ENCODE measurements around the gene PRCP. TPM values are rescaled to one million over a fixed set of nuclear protein-coding genes. Genes with fewer than 3 reads are reported as not detected.

Gene PRCP
- total RNA-seq, 1 experiment from 2014 or later = 51.5 TPM

DNA sequence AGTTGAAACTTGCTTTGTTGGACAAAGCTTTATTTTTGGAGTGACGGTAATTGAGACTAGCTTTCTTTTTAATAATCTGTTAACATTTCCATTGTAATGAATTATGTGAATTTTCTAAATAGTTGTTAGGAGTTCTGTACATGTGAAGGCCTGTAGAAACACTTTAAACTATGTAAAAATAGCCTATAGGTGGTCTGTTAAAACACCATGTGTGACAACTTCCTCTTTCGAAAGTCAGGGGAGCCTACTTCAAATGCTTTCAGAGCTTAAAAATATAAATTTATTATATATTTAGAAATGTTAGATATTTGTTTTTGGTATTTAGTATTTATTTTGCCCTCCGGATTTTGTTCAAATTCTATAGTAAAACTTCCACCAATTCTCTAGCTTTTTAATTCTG lies 30.0 kb upstream of the PRCP start:
- H3K36me3 ChIP-seq (ENCODE audit: low read depth, low read length) = peaks cover 46% of the 10 kb centered on the region

DNA sequence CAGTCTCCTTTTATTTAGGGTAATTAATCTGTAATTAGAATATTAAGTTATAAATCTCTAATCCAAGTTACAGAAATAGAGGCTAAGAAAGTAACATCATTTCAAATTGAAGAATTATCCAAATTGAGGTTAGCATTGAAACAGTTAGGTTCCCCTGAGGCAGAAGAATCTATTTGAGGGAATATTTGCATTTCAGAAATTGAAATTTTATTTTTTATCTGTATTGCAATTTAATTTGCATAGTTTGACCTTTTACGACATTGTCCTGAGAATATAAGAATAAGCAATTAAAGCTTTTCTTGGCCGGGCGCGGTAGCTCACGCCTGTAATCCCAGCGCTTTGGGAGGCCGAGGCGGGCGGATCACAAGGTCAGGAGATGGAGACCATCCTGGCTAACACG lies 28.9 kb upstream of the PRCP start:
- BruUV-seq (replicated peaks) = no TSS peak
- H3K9ac ChIP-seq (ENCODE audit: low read length) = no peak overlapping the region

More for the DNA sequence above, 30.0 kb upstream of the PRCP start:
- Histone ChIP-seq H3K27me3 (ENCODE audit: low read length) (no peaks in the 10 kb centered on the region), H3K9me2 (replicated peaks; ENCODE audit: low read length) (no peaks in the 10 kb centered on the region), H3K9me3 (ENCODE audit: low read length) (no peaks in the 10 kb centered on the region), H3K4me1 (ENCODE audit: insufficient read depth, low read length) (no peaks in the 10 kb centered on the region), H2AFZ (ENCODE audit: low read length) (no peak overlapping the region), H3K27ac (ENCODE audit: low read length) (no peak overlapping the region), H3K79me2 (ENCODE audit: low read length) (no peaks in the 10 kb centered on the region), H3K9ac (ENCODE audit: low read length) (no peak overlapping the region), H4K20me1 (ENCODE audit: low read length) (no peaks in the 10 kb centered on the region), H3K4me2 (ENCODE audit: low read length) (no peak overlapping the region), H3K4me3 (ENCODE audit: low read length) (no peak overlapping the region), H3F3A (ENCODE audit: low read length, unreplicated experiment) (no peaks in the 10 kb centered on the region)
- BruUV-seq (replicated peaks) = no TSS peak
- ATAC-seq = no peak
- POLR2A ChIA-PET (ENCODE audit: unreplicated experiment) = interaction anchor here (0.6 to 0.7 kb wide), 2 partner anchors 32 to 106 kb away, joined by 3 read pairs; no protein-coding TSS in a partner anchor
- intact Hi-C loops (cut with micrococcal nuclease) = no loop called here
- DNase-seq = no peak
- CTCF ChIA-PET = interaction anchor here (0.5 kb wide), 1 partner anchor 17 kb away, joined by 3 read pairs; no protein-coding TSS in a partner anchor
- TF ChIP-seq EZH2 (IDR thresholded peaks at IDR 0.05; ENCODE audit: low read length, unreplicated experiment) (no peak), EZH2phosphoT487 (IDR thresholded peaks at IDR 0.05; ENCODE audit: borderline replicate concordance, low read length) (no peak), CTCF (conservative IDR thresholded peaks at IDR 0.05; ENCODE audit: low read depth, low read length) (no peak)

More for the DNA sequence above, 28.9 kb upstream of the PRCP start:
- Histone ChIP-seq H3K4me2 (ENCODE audit: low read length) (no peak overlapping the region), H3K4me3 (ENCODE audit: low read length) (no peak overlapping the region), H3K9me2 (replicated peaks; ENCODE audit: low read length) (no peaks in the 10 kb centered on the region), H3F3A (ENCODE audit: low read length, unreplicated experiment) (no peaks in the 10 kb centered on the region), H2AFZ (ENCODE audit: low read length) (no peak overlapping the region), H3K79me2 (ENCODE audit: low read length) (no peaks in the 10 kb centered on the region), H3K27me3 (ENCODE audit: low read length) (no peaks in the 10 kb centered on the region), H3K9me3 (ENCODE audit: low read length) (no peaks in the 10 kb centered on the region), H4K20me1 (ENCODE audit: low read length) (no peaks in the 10 kb centered on the region), H3K27ac (ENCODE audit: low read length) (no peak overlapping the region), H3K36me3 (ENCODE audit: low read depth, low read length) (peaks cover 37% of the 10 kb centered on the region), H3K4me1 (ENCODE audit: insufficient read depth, low read length) (no peaks in the 10 kb centered on the region)
- ChIA-PET POLR2A (ENCODE audit: unreplicated experiment) (no interaction called here), CTCF (no interaction called here)
- TF ChIP-seq CTCF (conservative IDR thresholded peaks at IDR 0.05; ENCODE audit: low read depth, low read length) (no peak), EZH2 (IDR thresholded peaks at IDR 0.05; ENCODE audit: low read length, unreplicated experiment) (no peak), EZH2phosphoT487 (IDR thresholded peaks at IDR 0.05; ENCODE audit: borderline replicate concordance, low read length) (no peak)
- ATAC-seq (no peak), DNase-seq (no peak)
- intact Hi-C loops (cut with micrococcal nuclease) = loop anchor here (5.0 kb wide), 2 partner anchors 143 to 212 kb away; partner anchors contain the start of gene RAB30

Measured in PC-3 (cell line).